HEK293 (cell line): ENCODE data around the gene MINPP1.

ENCODE experiments used
- OVOL3 ChIP-seq: fragments of 450-650 bp; formaldehyde crosslinking; IDR thresholded peaks from 2 replicates; pipeline ENCODE4 v1.5.1; 2016; ENCODE audit warnings: missing biosample characterization, missing genetic modification characterization
- ZNF202 ChIP-seq: fragments of 450-650 bp; formaldehyde crosslinking; IDR thresholded peaks from 2 replicates; pipeline ENCODE4 v1.5.1; 2016; ENCODE audit warnings: missing biosample characterization, missing genetic modification characterization, borderline replicate concordance
- ZNF510 ChIP-seq: fragments of 450-650 bp; formaldehyde crosslinking; IDR thresholded peaks from 2 replicates; pipeline ENCODE4 v1.5.1; 2018; ENCODE audit warnings: mild to moderate bottlenecking, missing genetic modification characterization, missing biosample characterization; ENCODE audit not compliant: insufficient replicate concordance
- ZNF792 ChIP-seq: fragments of 450-650 bp; formaldehyde crosslinking; IDR thresholded peaks from 2 replicates; pipeline ENCODE4 v1.5.1; 2016; ENCODE audit warnings: missing biosample characterization, missing genetic modification characterization
- TF ChIP-seq, protein P1 (sequence below): fragments of 450-650 bp; formaldehyde crosslinking; IDR thresholded peaks from 2 replicates; pipeline ENCODE4 v1.5.1; 2016; ENCODE audit warnings: missing biosample characterization, missing genetic modification characterization

DNA sequence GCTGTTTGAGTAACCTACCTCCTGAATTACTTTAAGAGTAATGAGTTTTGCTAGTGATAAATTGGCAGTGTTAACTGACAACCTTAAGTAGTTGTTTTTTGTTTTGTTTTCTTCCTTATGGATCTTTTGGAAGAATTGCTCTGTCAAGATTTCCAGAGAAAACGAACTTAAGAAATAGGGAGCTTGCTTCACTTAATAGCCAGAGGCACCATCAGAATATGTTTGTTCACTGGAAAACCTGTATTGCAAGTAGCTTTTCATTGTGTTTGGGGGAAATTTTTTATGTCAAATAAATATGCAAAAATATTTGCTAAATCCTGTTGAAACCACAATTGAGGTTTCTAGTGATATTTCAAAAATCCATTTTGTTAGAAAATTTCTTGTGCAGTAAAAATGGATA is 89.5 kb downstream of the MINPP1 start:
- TF ChIP-seq, protein P1, sequence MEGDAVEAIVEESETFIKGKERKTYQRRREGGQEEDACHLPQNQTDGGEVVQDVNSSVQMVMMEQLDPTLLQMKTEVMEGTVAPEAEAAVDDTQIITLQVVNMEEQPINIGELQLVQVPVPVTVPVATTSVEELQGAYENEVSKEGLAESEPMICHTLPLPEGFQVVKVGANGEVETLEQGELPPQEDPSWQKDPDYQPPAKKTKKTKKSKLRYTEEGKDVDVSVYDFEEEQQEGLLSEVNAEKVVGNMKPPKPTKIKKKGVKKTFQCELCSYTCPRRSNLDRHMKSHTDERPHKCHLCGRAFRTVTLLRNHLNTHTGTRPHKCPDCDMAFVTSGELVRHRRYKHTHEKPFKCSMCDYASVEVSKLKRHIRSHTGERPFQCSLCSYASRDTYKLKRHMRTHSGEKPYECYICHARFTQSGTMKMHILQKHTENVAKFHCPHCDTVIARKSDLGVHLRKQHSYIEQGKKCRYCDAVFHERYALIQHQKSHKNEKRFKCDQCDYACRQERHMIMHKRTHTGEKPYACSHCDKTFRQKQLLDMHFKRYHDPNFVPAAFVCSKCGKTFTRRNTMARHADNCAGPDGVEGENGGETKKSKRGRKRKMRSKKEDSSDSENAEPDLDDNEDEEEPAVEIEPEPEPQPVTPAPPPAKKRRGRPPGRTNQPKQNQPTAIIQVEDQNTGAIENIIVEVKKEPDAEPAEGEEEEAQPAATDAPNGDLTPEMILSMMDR (tag by site-specific recombination), result no peak
- TF ChIP-seq ZNF792 (no peak), ZNF202 (no peak), OVOL3 (tag by site-specific recombination) (no peak), ZNF510 (tag by site-specific recombination) (no peak)
